Activated CD8-positive, alpha-beta T cell treated with anti-CD3 and anti-CD28 coated beads for 36 hours (primary cell): ENCODE measurements around the gene MSMP. TPM values are rescaled to one million over a fixed set of nuclear protein-coding genes. Genes with fewer than 3 reads are reported as not detected.

ENCODE experiments used
- ATAC-seq: fragments of 200-7000 bp; cut with Tn5 transposase; one replicate; pipeline ENCODE4 v1.10.0; 2021; ENCODE audit warnings: mild to moderate bottlenecking, moderate library complexity
- CTCF ChIA-PET: fragments of 350-600 bp; sonication (Branson Sonifier 250); formaldehyde crosslinking; loops from one replicate; lab custom pipeline; 2021; ENCODE audit warnings: antibody characterized with exemption; lab: Charles Lee
- POLR2A ChIA-PET: fragments of 350-600 bp; sonication (Branson Sonifier 250); formaldehyde crosslinking; loops from one replicate; lab custom pipeline; 2021; ENCODE audit warnings: antibody characterized with exemption; lab: Charles Lee
- DNase-seq: peaks from one replicate; pipeline ENCODE4 v3.0.0-alpha.2; 2020
- H3K27ac Mint-ChIP-seq: one replicate; pipeline ENCODE4 v1.8.0; 2021; ENCODE audit warnings: mild to moderate bottlenecking, mixed read lengths
- H3K27me3 Mint-ChIP-seq: one replicate; pipeline ENCODE4 v1.8.0; 2021; ENCODE audit warnings: mixed read lengths
- H3K36me3 Mint-ChIP-seq: one replicate; pipeline ENCODE4 v1.8.0; 2021; ENCODE audit warnings: low read depth, mixed read lengths
- H3K4me1 Mint-ChIP-seq: one replicate; pipeline ENCODE4 v1.8.0; 2021; ENCODE audit warnings: low read depth, mixed read lengths
- H3K4me3 Mint-ChIP-seq: one replicate; pipeline ENCODE4 v1.8.0; 2021; ENCODE audit warnings: mild to moderate bottlenecking, moderate library complexity, mixed read lengths
- H3K9me3 Mint-ChIP-seq: one replicate; pipeline ENCODE4 v1.8.0; 2021; ENCODE audit warnings: mixed read lengths
- intact Hi-C: fragments of 100-400 bp; cut with micrococcal nuclease; formaldehyde crosslinking; loops from one replicate; pipeline ENCODE4 v1.10.0; 2022
- total RNA-seq, 2 experiments: library from RNA; stranded (reverse); gene quantifications; one replicate each; pipeline ENCODE4 v1.2.3, GENCODE V29; 2021
- TF ChIP-seq, protein P1 (sequence below): fragments of 200-600 bp; IDR thresholded peaks from one replicate; pipeline ENCODE4 v1.8.0; 2022; ENCODE audit warnings: antibody characterized with exemption, mild to moderate bottlenecking

Gene MSMP
- total RNA-seq, 2 experiments from 2014 or later, result 0.59 to 0.67 TPM

DNA sequence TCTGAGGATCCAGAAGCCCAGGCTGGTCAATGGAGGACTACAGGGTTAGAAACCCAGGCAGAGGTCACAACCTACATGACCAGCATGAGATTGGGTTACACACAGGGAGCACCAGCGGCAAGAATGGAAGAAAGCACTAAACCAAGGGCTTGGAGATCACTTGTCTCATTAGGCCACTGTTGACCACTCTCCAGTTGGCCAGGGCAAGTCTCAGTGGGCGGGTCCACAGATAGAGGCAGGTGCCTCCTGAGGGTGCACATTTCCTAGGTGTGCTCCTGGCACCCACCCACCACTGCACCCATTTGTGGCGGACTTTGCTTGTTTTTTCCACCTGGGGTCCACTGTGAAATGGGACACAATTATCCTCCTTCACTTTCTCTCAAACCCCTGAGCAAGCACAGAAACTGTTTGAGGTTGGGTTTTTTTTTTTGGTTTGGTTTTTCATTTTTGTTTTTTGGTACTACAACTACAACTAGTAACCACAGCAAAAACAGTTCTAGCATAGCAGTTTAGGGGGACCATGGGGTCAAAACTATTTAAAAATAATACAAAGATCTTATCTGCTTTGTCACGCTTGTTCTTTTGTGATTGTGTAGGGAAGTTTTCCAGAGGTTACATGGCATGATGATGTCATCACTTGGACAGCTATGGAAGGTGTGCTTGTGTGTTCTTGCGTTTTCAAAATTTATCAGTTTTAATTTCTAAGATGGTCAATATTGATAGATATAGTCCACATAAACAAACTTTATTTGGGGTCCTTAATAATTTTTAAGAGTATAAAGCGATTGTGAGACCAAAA lies 43.4 kb upstream of the MSMP start:
- ATAC-seq (no peak), DNase-seq (no peak)
- intact Hi-C loops, result no loop called here
- peaks cover 20% of the 10 kb centered on the region for H3K4me1 Mint-ChIP-seq
- no peaks in the 10 kb centered on the region for H3K9me3 Mint-ChIP-seq
- H3K27ac Mint-ChIP-seq, result no peak overlapping the region
- H3K27me3 Mint-ChIP-seq, result no peaks in the 10 kb centered on the region
- H3K36me3 Mint-ChIP-seq, result peaks cover 3% of the 10 kb centered on the region
- POLR2A ChIA-PET, result interaction anchor here (0.6 kb wide), 1 partner anchor 32 kb away, joined by 3 read pairs; no protein-coding TSS in a partner anchor
- CTCF ChIA-PET, result interaction anchor here (0.9 to 1.0 kb wide), 2 partner anchors 14 to 28 kb away, joined by 4 read pairs; partner anchors contain the start of gene SPAG8
- TF ChIP-seq, protein P1, sequence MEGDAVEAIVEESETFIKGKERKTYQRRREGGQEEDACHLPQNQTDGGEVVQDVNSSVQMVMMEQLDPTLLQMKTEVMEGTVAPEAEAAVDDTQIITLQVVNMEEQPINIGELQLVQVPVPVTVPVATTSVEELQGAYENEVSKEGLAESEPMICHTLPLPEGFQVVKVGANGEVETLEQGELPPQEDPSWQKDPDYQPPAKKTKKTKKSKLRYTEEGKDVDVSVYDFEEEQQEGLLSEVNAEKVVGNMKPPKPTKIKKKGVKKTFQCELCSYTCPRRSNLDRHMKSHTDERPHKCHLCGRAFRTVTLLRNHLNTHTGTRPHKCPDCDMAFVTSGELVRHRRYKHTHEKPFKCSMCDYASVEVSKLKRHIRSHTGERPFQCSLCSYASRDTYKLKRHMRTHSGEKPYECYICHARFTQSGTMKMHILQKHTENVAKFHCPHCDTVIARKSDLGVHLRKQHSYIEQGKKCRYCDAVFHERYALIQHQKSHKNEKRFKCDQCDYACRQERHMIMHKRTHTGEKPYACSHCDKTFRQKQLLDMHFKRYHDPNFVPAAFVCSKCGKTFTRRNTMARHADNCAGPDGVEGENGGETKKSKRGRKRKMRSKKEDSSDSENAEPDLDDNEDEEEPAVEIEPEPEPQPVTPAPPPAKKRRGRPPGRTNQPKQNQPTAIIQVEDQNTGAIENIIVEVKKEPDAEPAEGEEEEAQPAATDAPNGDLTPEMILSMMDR, result no peak
- H3K4me3 Mint-ChIP-seq, result no peak overlapping the region

DNA sequence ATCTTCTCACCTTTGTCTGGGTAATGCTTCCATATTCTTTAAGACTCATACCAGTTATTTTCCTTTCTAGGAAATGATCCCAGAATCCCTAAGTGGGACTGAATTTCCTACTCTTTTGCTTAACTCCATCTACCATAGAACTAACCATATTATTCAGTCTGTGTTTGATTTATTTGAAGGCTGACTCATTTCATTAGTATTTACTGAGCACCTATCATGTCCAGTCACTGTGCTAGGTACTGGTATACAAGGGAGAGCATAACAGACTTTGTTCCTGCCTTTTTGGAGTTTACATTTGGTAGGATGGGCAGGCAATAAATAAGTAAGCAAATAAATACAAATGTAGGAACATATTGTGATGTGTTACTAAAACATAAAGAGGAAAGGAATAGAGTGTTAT lies 41.6 kb upstream of the MSMP start:
- DNase-seq (no peak), ATAC-seq (no peak)
- H3K4me3 Mint-ChIP-seq, result no peak overlapping the region
- no peaks in the 10 kb centered on the region for H3K27me3 Mint-ChIP-seq
- H3K27ac Mint-ChIP-seq, result no peak overlapping the region
- ChIA-PET CTCF (interaction anchor here (1.3 to 1.5 kb wide), 2 partner anchors 30 to 86 kb away, joined by 3 to 5 read pairs; no protein-coding TSS in a partner anchor), POLR2A (no interaction called here)
- H3K9me3 Mint-ChIP-seq, result no peaks in the 10 kb centered on the region
- peaks cover 20% of the 10 kb centered on the region for H3K4me1 Mint-ChIP-seq
- H3K36me3 Mint-ChIP-seq, result no peaks in the 10 kb centered on the region
- intact Hi-C loops, result no loop called here
- TF ChIP-seq, protein P1, result no peak

DNA sequence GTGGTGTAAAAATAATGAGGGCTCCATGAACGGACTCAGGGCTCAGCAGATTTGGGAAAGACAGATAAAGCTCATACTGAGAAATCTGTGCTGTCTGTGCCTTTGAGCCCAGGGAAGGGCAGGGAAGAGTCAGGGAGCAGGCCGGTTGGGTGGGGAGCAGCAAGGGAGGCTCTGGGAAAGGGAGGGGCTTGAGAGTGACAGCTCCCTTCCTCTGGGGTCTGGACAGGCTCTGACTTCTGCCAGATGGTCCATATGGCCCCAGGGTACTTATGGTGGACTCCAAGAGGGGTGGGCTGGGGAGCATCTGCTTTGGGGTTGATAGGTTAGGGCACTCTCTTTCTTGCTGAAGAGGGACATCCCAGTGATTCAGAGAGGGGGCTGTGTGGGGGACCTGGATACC lies 39.4 kb upstream of the MSMP start:
- Mint-ChIP-seq H3K27me3 (no peaks in the 10 kb centered on the region), H3K4me3 (no peak overlapping the region), H3K4me1 (peaks cover 14% of the 10 kb centered on the region), H3K9me3 (no peaks in the 10 kb centered on the region), H3K36me3 (peaks cover 3% of the 10 kb centered on the region), H3K27ac (no peak overlapping the region)
- POLR2A ChIA-PET, result no interaction called here
- no peak for ATAC-seq
- TF ChIP-seq, protein P1, result no peak
- CTCF ChIA-PET, result interaction anchor here (1.1 to 1.2 kb wide), 2 partner anchors 10 to 33 kb away, joined by 3 to 5 read pairs; no protein-coding TSS in a partner anchor
- DNase-seq, result no peak
- intact Hi-C loops, result no loop called here

DNA sequence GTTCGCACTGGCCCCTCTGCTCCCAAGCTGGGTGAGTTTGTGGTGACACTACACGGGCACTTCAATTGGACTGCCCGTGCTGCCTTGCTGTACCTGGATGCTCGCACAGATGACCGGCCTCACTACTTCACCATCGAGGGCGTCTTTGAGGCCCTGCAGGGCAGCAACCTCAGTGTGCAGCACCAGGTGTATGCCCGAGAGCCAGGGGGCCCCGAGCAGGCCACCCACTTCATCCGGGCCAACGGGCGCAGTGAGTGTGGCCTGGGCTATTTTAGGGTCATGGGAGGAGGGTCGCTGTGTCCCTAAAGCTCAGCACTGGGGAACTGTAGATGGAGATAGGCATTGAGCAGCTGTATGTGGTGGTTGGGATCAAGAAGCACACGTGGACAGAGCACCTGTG lies 38.8 kb upstream of the MSMP start:
- Mint-ChIP-seq H3K27me3 (no peaks in the 10 kb centered on the region), H3K4me3 (no peak overlapping the region), H3K27ac (no peak overlapping the region), H3K9me3 (no peaks in the 10 kb centered on the region), H3K36me3 (peaks cover 3% of the 10 kb centered on the region), H3K4me1 (peaks cover 10% of the 10 kb centered on the region)
- DNase-seq, result no peak
- intact Hi-C loops, result no loop called here
- no peak for ATAC-seq
- POLR2A ChIA-PET, result no interaction called here
- CTCF ChIA-PET, result interaction anchor here (0.7 to 1.5 kb wide), 4 partner anchors 10 to 86 kb away, joined by 3 to 5 read pairs (median 4); no protein-coding TSS in a partner anchor
- TF ChIP-seq, protein P1, result no peak
